Gastroesophageal sphincter (tissue), 4 donors: ENCODE data around the gene RHOA. TPM values are rescaled to one million over a fixed set of nuclear protein-coding genes. Genes with fewer than 3 reads are reported as not detected.

Experiments
- ATAC-seq: fragments of 150-250 bp; one replicate; pipeline ENCODE4 v1.9.1; 2016; ENCODE audit warnings: mild to moderate bottlenecking, moderate library complexity
- H3K27ac ChIP-seq, 4 donors: fragments of 200-600 bp; sonication (generic) in 3 of 4; 1 replicate in 3 of 4; 2 replicates in 1 of 4; pipeline ENCODE4 v1.5.1; 2016 to 2019
- H3K27me3 ChIP-seq: fragments of 200-600 bp; sonication (generic); one replicate; pipeline ENCODE4 v1.5.1; 2019
- H3K36me3 ChIP-seq, 2 donors: fragments of 200-600 bp; sonication (generic); one replicate each; pipeline ENCODE4 v1.5.1; 2019; ENCODE audit warnings: control low read depth in 1 of 2
- H3K4me1 ChIP-seq, 3 donors: fragments of 200-600 bp; sonication (generic); 1 replicate in 2 of 3; 2 replicates in 1 of 3; pipeline ENCODE4 v1.5.1; 2016 to 2019; ENCODE audit warnings: control low read depth in 2 of 3
- H3K4me3 ChIP-seq, 2 donors: fragments of 200-600 bp; sonication (generic); one replicate each; pipeline ENCODE4 v1.5.1; 2019; ENCODE audit warnings: mild to moderate bottlenecking in 1 of 2, moderate library complexity in 1 of 2
- H3K9me3 ChIP-seq, 3 donors: fragments of 200-600 bp; sonication (generic); one replicate each; pipeline ENCODE4 v1.5.1; 2017 to 2019; ENCODE audit warnings: control low read depth in 2 of 3
- CTCF ChIP-seq, 4 experiments: fragments of 200-600 bp in 2 of 4; fragments of 450-650 bp in 2 of 4; sonication (generic) in 1 of 4; IDR thresholded peaks; one replicate each; pipeline ENCODE4 v1.5.1; 2017 to 2019; ENCODE audit warnings: antibody characterized with exemption in 4 of 4, mild to moderate bottlenecking in 2 of 4, moderate library complexity in 2 of 4
- EP300 ChIP-seq: sonication (generic); formaldehyde crosslinking; IDR thresholded peaks from one replicate; pipeline ENCODE4 v1.6.1; 2017; ENCODE audit warnings: antibody characterized with exemption, mild to moderate bottlenecking
- POLR2AphosphoS5 ChIP-seq: sonication (generic); formaldehyde crosslinking; IDR thresholded peaks from one replicate; pipeline ENCODE4 v1.6.1; 2017; ENCODE audit warnings: antibody characterized with exemption
- WGBS, 2 donors: methylation state at CpG; one replicate each; pipeline ENCODE4 v1.1.5; 2018; ENCODE audit warnings: low coverage in 1 of 2; 5-methylcytosine and 5-hydroxymethylcytosine counted together
- total RNA-seq, 4 donors: library from RNA; depleted of rRNA; stranded (reverse); fragments of >200 nt; gene quantifications; one replicate each; pipeline ENCODE4 v1.1.0, GENCODE V29; 2016

Gene RHOA
- total RNA-seq, 4 donors from 2014 or later: 401 to 524 (median 476) TPM

GRCh38 chr3:49311283-49311682 is 100.5 kb downstream of the RHOA start:
- Histone ChIP-seq H3K27me3 (no peaks in the 10 kb centered on the region), H3K4me3 (no peak overlapping the region), H3K9me3 (no peaks in the 10 kb centered on the region), H3K4me1 (no peaks in the 10 kb centered on the region), H3K36me3 (peaks cover 0 to 99% of the 10 kb centered on the region in 2 donors), H3K27ac (no peak overlapping the region)
- 86 to 90% methylated on average over 2 to 3 of the region's 3 CpGs for WGBS, 2 donors
- TF ChIP-seq CTCF (IDR thresholded peaks at IDR 0.05) (no peak), POLR2AphosphoS5 (no peak), EP300 (no peak)
- ATAC-seq: no peak

GRCh38 chr3:49310677-49311076 is 101.1 kb downstream of the RHOA start:
- 60 to 100% methylated on average over 1 of the region's 1 CpG for WGBS, 2 donors
- Histone ChIP-seq H3K27me3 (no peaks in the 10 kb centered on the region), H3K27ac (no peak overlapping the region), H3K36me3 (peaks cover 0 to 99% of the 10 kb centered on the region in 2 donors), H3K4me1 (no peaks in the 10 kb centered on the region), H3K4me3 (no peak overlapping the region), H3K9me3 (no peaks in the 10 kb centered on the region)
- no peak for ATAC-seq
- no peak for TF ChIP-seq CTCF (IDR thresholded peaks at IDR 0.05)
- no peak for TF ChIP-seq POLR2AphosphoS5

Other genes with a start within 250 kb of the RHOA start
- gene CCDC71, start 245.6 kb downstream of the RHOA start, total RNA-seq: 10 to 100 TPM; 15.6 to 31.2 (median 25.3) TPM
- gene KLHDC8B, start 240.4 kb downstream of the RHOA start, total RNA-seq: 100 to 1,000 TPM in 3 of 4 donors, 10 to 100 TPM in 1; 39.8 to 126 (median 114) TPM
- gene C3orf62, start 134.7 kb downstream of the RHOA start, total RNA-seq: 10 to 100 TPM in 1 of 4 donors, 1 to 10 TPM in 3; 3.5 to 14.9 (median 4.2) TPM
- gene USP4, start 71.9 kb downstream of the RHOA start, total RNA-seq: 10 to 100 TPM; 15.8 to 36.9 (median 29.8) TPM
- gene GPX1, start 53.6 kb downstream of the RHOA start, total RNA-seq: 100 to 1,000 TPM; 129 to 285 (median 209) TPM
- gene TCTA, start 447 bp upstream of the RHOA start, total RNA-seq: 10 to 100 TPM; 18.6 to 32.1 (median 25.6) TPM
- gene AMT, start 10.5 kb upstream of the RHOA start, total RNA-seq: 10 to 100 TPM in 1 of 4 donors, 1 to 10 TPM in 2, under 1 TPM in 1; 0.32 to 11.4 (median 7.6) TPM
- gene NICN1, start 17.3 kb upstream of the RHOA start, total RNA-seq: 10 to 100 TPM in 1 of 4 donors, 1 to 10 TPM in 3; 3.6 to 11.1 (median 7.5) TPM
- 100 to 1,000 TPM in 3 of 4 donors, 10 to 100 TPM in 1; 74.2 to 195 (median 123) TPM for gene DAG1, start 58.3 kb upstream of the RHOA start, total RNA-seq
- gene BSN, start 142.5 kb upstream of the RHOA start, total RNA-seq: under 1 TPM; 0.37 to 0.81 (median 0.73) TPM